MM.1S (cell line): Measurements from ENCODE around the gene FAM83B.

Source experiments
- CTCF ChIP-seq: fragments of 300-600 bp; sonication (generic); IDR thresholded peaks from 2 replicates; pipeline ENCODE4 v1.5.1; 2016; ENCODE audit warnings: antibody characterized with exemption, low read length, mixed read lengths
- EZH2 ChIP-seq: fragments of 300-600 bp; sonication (generic); optimal IDR thresholded peaks from 2 replicates; pipeline ENCODE3; 2017; ENCODE audit warnings: low read depth, mild to moderate bottlenecking, antibody characterized with exemption, low read length, mixed read lengths
- EZH2phosphoT487 ChIP-seq: fragments of 300-600 bp; sonication (generic); IDR thresholded peaks from 2 replicates; pipeline ENCODE4 v1.6.1; 2018; ENCODE audit warnings: antibody characterized with exemption, low read length

- TF ChIP-seq CTCF, result no peak
- no peak for TF ChIP-seq EZH2
- TF ChIP-seq EZH2phosphoT487, result no peak
These were observed 82.8 kb downstream of the FAM83B start for GRCh38 chr6:54929245-54929909.
